Measurements from ENCODE around the gene CCDC60.

Gene CCDC60

DNA sequence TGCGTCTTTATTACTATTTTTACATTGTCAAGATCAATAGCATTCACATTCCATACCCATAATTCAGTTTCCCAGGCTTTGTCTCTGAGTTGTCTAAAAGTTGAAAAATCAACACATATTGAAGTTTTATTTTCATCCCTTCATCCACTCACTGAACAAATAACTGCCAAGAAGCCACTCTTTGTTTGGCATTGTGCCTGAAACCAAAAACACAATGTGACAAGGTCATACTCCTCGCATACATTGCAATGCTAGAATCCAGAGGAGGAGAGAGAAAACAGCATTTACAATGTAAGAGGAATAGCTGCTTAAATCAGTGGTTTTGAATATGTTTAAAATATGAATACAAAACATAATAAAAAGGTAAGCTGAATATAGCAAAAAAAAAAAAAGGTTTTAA lies 71.8 kb downstream of the CCDC60 start:
- POLR2A ChIA-PET = interaction anchor here (0.6 kb wide), 1 partner anchor 147 kb away, joined by 9 read pairs; no protein-coding TSS in a partner anchor
- CTCF ChIA-PET = interaction anchor here (0.9 to 1.6 kb wide), 2 partner anchors 22 to 28 kb away, joined by 3 read pairs; no protein-coding TSS in a partner anchor

DNA sequence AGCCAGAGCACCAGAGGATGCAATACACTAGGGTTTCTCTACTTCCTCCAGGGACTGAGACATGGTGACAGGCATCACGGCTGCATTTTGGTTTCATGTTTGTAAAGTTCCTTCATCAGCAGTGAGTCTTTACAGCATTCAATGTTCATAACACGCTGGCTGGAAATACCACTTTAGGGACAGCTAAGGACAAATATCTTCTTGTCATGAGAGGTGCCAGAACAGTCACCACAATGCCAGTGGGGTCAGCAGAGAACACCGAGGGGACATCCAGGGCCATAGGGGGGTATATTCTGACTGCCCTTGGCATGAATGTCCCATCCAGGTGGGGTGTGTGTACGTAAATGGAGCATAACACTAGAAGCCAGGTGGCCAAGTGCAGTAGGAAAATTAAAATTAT lies 72.3 kb downstream of the CCDC60 start:
- CTCF ChIA-PET = interaction anchor here (0.9 to 1.9 kb wide), 3 partner anchors 10 to 28 kb away, joined by 3 to 5 read pairs (median 3); no protein-coding TSS in a partner anchor
- TF ChIP-seq, protein P1, sequence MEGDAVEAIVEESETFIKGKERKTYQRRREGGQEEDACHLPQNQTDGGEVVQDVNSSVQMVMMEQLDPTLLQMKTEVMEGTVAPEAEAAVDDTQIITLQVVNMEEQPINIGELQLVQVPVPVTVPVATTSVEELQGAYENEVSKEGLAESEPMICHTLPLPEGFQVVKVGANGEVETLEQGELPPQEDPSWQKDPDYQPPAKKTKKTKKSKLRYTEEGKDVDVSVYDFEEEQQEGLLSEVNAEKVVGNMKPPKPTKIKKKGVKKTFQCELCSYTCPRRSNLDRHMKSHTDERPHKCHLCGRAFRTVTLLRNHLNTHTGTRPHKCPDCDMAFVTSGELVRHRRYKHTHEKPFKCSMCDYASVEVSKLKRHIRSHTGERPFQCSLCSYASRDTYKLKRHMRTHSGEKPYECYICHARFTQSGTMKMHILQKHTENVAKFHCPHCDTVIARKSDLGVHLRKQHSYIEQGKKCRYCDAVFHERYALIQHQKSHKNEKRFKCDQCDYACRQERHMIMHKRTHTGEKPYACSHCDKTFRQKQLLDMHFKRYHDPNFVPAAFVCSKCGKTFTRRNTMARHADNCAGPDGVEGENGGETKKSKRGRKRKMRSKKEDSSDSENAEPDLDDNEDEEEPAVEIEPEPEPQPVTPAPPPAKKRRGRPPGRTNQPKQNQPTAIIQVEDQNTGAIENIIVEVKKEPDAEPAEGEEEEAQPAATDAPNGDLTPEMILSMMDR (IDR thresholded peaks at IDR 0.05; ENCODE audit: control extremely low read depth, extremely low read depth, low read depth, missing control alignments) = no peak
- no peak for DNase-seq (ENCODE audit: extremely low spot score)
- POLR2A ChIA-PET = interaction anchor here (0.6 kb wide), 1 partner anchor 148 kb away, joined by 9 read pairs; no protein-coding TSS in a partner anchor

More for the DNA sequence above, 71.8 kb downstream of the CCDC60 start:
- no peak for DNase-seq (ENCODE audit: extremely low spot score)
- TF ChIP-seq, protein P1 (IDR thresholded peaks at IDR 0.05; ENCODE audit: control extremely low read depth, extremely low read depth, low read depth, missing control alignments) = no peak

- POLR2A ChIA-PET = no interaction called here
Measured at GRCh38 chr12:119409043-119409442, 74.5 kb downstream of the CCDC60 start.

GRCh38 chr12:119410396-119410795 lies 75.9 kb downstream of the CCDC60 start:
- ChIA-PET POLR2A (no interaction called here), CTCF (no interaction called here)
- no peak for DNase-seq (ENCODE audit: extremely low spot score)
- TF ChIP-seq, protein P1 (IDR thresholded peaks at IDR 0.05; ENCODE audit: control extremely low read depth, extremely low read depth, low read depth, missing control alignments) = no peak

More at GRCh38 chr12:119409043-119409442, 74.5 kb downstream of the CCDC60 start:
- TF ChIP-seq, protein P1 (IDR thresholded peaks at IDR 0.05; ENCODE audit: control extremely low read depth, extremely low read depth, low read depth, missing control alignments) = no peak
- DNase-seq (ENCODE audit: extremely low spot score) = no peak
- CTCF ChIA-PET = no interaction called here

DNA sequence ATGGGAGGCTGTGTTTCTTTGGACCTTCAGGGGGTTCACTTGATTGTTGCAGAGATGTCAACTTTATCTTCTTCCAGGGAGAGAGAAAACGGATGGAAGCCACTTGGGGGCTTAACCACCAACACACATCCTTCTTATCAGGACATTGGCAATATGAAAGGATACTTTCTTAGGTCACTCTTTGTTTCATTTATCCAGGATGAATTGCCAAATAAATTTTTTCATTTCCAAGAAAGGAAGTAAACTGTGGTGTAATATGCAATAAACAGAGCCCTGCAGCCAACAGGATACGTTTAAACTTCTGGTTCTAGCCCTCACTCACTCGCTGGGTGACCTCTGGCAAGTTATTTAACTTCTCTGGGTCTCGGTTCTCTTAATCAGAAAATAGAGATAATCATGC lies 77.8 kb downstream of the CCDC60 start:
- ChIA-PET CTCF (interaction anchor here (0.9 to 4.2 kb wide), 26 partner anchors 7 to 1562 kb away, joined by 3 to 28 read pairs (median 6); partner anchors contain the start of gene SUDS3), POLR2A (no interaction called here)
- TF ChIP-seq, protein P1 (IDR thresholded peaks at IDR 0.05; ENCODE audit: control extremely low read depth, extremely low read depth, low read depth, missing control alignments) = no peak
- no peak for DNase-seq (ENCODE audit: extremely low spot score)

DNA sequence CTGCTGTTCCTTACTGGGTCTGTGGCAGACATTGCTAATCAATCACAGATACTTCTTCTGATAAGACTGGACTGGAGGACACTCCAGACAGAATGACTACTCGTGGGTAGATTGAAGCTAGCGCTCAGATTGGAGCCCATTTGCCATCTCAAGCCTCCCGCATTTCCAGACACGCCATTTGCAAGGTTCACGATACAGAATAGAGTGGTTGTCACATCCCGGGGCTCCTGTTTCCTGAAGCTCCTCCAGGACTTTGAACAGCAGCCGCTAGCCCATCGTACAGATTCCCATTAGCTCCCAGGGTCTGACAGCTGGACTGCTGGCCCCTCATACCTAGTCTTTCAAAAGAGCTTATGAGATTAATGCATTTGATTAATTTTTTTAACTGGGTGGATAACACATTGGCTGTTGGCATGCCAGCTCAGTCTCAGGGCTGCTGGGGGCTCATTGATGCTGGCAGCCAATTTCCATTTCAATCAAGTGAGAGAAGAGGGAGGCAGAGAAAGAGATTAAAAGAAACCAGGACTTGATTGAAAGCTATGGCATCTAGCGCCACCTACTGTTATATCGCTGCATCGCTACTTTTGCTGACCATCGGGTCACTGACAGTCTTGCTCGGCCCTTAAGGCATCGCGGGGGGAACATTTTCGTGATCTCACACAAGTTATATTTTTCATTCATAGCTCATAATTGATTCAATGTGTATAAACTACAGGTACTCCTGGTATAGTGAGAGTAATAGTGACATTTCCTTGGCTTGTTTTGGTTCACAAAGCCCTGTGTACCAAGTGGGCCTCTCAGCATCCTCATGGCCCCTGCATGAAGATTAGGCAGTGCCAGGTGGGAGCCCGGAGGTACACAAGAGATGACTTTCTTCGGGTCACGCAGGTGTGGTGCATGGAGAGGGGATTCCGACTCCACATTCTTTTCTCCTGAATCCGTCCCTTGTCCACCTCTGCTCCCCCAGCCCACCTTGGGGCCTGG lies 78.6 kb downstream of the CCDC60 start:
- CTCF ChIA-PET = interaction anchor here (0.6 to 4.2 kb wide), 39 partner anchors 8 to 1563 kb away, joined by 3 to 28 read pairs (median 5); partner anchors contain the start of gene SUDS3
- peak; percentile 58 for DNase-seq (ENCODE audit: extremely low spot score)
- POLR2A ChIA-PET = no interaction called here
- TF ChIP-seq, protein P1 (IDR thresholded peaks at IDR 0.05; ENCODE audit: control extremely low read depth, extremely low read depth, low read depth, missing control alignments) = peak; percentile 75

All from GM10248 (cell line).